AG04450 (cell line): ENCODE data around the gene ASPSCR1. TPM values are rescaled to one million over a fixed set of nuclear protein-coding genes. Genes with fewer than 3 reads are reported as not detected.

Experiments used
- CTCF ChIA-PET: fragments of 300-600, 350-600 bp; formaldehyde crosslinking; extraction: SDS; loops from one replicate; lab custom pipeline; 2022; ENCODE audit warnings: antibody characterized with exemption, inconsistent platforms; lab: Charles Lee
- POLR2A ChIA-PET: fragments of 350-600 bp; formaldehyde crosslinking; extraction: SDS; loops from one replicate; lab custom pipeline; 2021; ENCODE audit warnings: antibody characterized with exemption, inconsistent platforms; lab: Yijun Ruan, JAX
- DNase-seq: peaks from one replicate; pipeline ENCODE4 v3.0.0-alpha.2; 2011; ENCODE audit warnings: low read depth, low spot score
- H3K27ac ChIP-seq: one replicate; pipeline ENCODE4 v1.5.1; 2012; ENCODE audit warnings: low read depth, low read length, control low read depth
- H3K27me3 ChIP-seq: one replicate; pipeline ENCODE4 v1.6.0; 2012; ENCODE audit warnings: low read length; ENCODE audit not compliant: control insufficient read depth, insufficient read depth
- H3K4me3 ChIP-seq: 2 replicates; pipeline ENCODE4 v1.5.1; 2011; ENCODE audit warnings: mild to moderate bottlenecking, low read depth, low read length, control low read depth
- H3K9me3 ChIP-seq: 2 replicates; pipeline ENCODE4 v1.5.1; 2012; ENCODE audit warnings: low read length; ENCODE audit not compliant: control insufficient read depth, insufficient read depth
- CTCF ChIP-seq: IDR thresholded peaks from 2 replicates; pipeline ENCODE4 v1.5.1; 2011; ENCODE audit warnings: low read depth, low read length, control low read depth, inconsistent platforms
- polyA plus RNA-seq: library from polyadenylated mRNA; depleted of rRNA; stranded (reverse); fragments of >200 nt; gene quantifications from 2 replicates; pipeline ENCODE4 v1.2.3, GENCODE V29; 2011

Gene ASPSCR1
- polyA plus RNA-seq, 1 experiment = 7.1 TPM

- no peak for TF ChIP-seq CTCF
- ChIA-PET POLR2A (no interaction called here), CTCF (interaction anchor here (1.4 kb wide), 1 partner anchor 65 kb away, joined by 5 read pairs; no protein-coding TSS in a partner anchor)
- DNase-seq = no peak
- no peaks in the 10 kb centered on the region; the same call in 1 of the 2 replicates for H3K9me3 ChIP-seq
- peaks cover 22% of the 10 kb centered on the region for H3K27me3 ChIP-seq
- no peak overlapping the region for H3K27ac ChIP-seq
- no peak overlapping the region for H3K4me3 ChIP-seq
Measured at GRCh38 chr17:81955058-81955681, 22.3 kb upstream of the ASPSCR1 start.

GRCh38 chr17:81955756-81956544, 21.5 kb upstream of the ASPSCR1 start:
- H3K4me3 ChIP-seq = no peak overlapping the region
- TF ChIP-seq CTCF = no peak
- no peak overlapping the region for H3K27ac ChIP-seq
- DNase-seq = no peak
- peaks cover 26% of the 10 kb centered on the region for H3K27me3 ChIP-seq
- no peaks in the 10 kb centered on the region; the same call in 1 of the 2 replicates for H3K9me3 ChIP-seq
- CTCF ChIA-PET = interaction anchor here (1.4 kb wide), 1 partner anchor 64 kb away, joined by 5 read pairs; no protein-coding TSS in a partner anchor
- POLR2A ChIA-PET = no interaction called here

- no peak for DNase-seq
- Histone ChIP-seq H3K27ac (no peak overlapping the region), H3K9me3 (no peaks in the 10 kb centered on the region; the same call in 1 of the 2 replicates), H3K27me3 (peaks cover 25% of the 10 kb centered on the region), H3K4me3 (no peak overlapping the region)
- TF ChIP-seq CTCF = no peak
- CTCF ChIA-PET = no interaction called here
- POLR2A ChIA-PET = no interaction called here
Measured at GRCh38 chr17:81956607-81957589, 20.5 kb upstream of the ASPSCR1 start.

GRCh38 chr17:81957691-81958432, 19.6 kb upstream of the ASPSCR1 start:
- DNase-seq = no peak
- no peaks in the 10 kb centered on the region; the same call in 1 of the 2 replicates for H3K9me3 ChIP-seq
- no peak for TF ChIP-seq CTCF
- H3K27me3 ChIP-seq = peaks cover 35% of the 10 kb centered on the region
- CTCF ChIA-PET = no interaction called here
- H3K4me3 ChIP-seq = no peak overlapping the region
- H3K27ac ChIP-seq = no peak overlapping the region
- POLR2A ChIA-PET = no interaction called here
